Hepatocyte (in vitro differentiated cells): ENCODE measurements around the gene LSM4. TPM values are rescaled to one million over a fixed set of nuclear protein-coding genes. Genes with fewer than 3 reads are reported as not detected.

ENCODE experiments used
- DNase-seq: peaks from one replicate; pipeline ENCODE4 v3.0.0-alpha.2; 2016; ENCODE audit warnings: low spot score
- H2AFZ ChIP-seq: fragments of 200-600 bp; sonication (generic); 2 replicates; pipeline ENCODE4 v1.6.0; 2016; ENCODE audit warnings: antibody characterized with exemption, mild to moderate bottlenecking
- H3K27ac ChIP-seq: fragments of 200-600 bp; sonication (generic); 2 replicates; pipeline ENCODE4 v1.5.1; 2016; ENCODE audit warnings: mild to moderate bottlenecking
- H3K27me3 ChIP-seq: fragments of 200-600 bp; sonication (generic); 2 replicates; pipeline ENCODE4 v1.6.1; 2016
- H3K36me3 ChIP-seq: fragments of 200-600 bp; sonication (generic); replicated peaks from 2 replicates; pipeline ENCODE4 v1.5.1; 2016; ENCODE audit warnings: low read depth; ENCODE audit not compliant: insufficient read depth
- H3K4me1 ChIP-seq: fragments of 200-600 bp; sonication (generic); 2 replicates; pipeline ENCODE4 v1.5.1; 2016; ENCODE audit warnings: mild to moderate bottlenecking, moderate library complexity; ENCODE audit not compliant: insufficient read depth
- H3K4me2 ChIP-seq: fragments of 200-600 bp; sonication (generic); 2 replicates; pipeline ENCODE4 v1.6.0; 2016
- H3K4me3 ChIP-seq: fragments of 200-600 bp; sonication (generic); 2 replicates; pipeline ENCODE4 v1.5.1; 2016; ENCODE audit warnings: mild to moderate bottlenecking
- H3K79me2 ChIP-seq: fragments of 200-600 bp; sonication (generic); 2 replicates; pipeline ENCODE4 v1.6.0; 2017; ENCODE audit warnings: mild to moderate bottlenecking
- H3K9me2 ChIP-seq: fragments of 200-600 bp; sonication (generic); replicated peaks from 2 replicates; pipeline ENCODE4 v1.6.0; 2017; ENCODE audit warnings: mild to moderate bottlenecking; ENCODE audit not compliant: insufficient read depth
- H3K9me3 ChIP-seq: fragments of 200-600 bp; sonication (generic); 2 replicates; pipeline ENCODE4 v1.5.1; 2016; ENCODE audit warnings: low read depth, mild to moderate bottlenecking
- H4K20me1 ChIP-seq: fragments of 200-600 bp; sonication (generic); 2 replicates; pipeline ENCODE4 v1.6.0; 2016; ENCODE audit warnings: mild to moderate bottlenecking; ENCODE audit not compliant: insufficient read depth, poor library complexity, severe bottlenecking
- CTCF ChIP-seq: fragments of 200-600 bp; sonication (generic); IDR thresholded peaks from 2 replicates; pipeline ENCODE4 v1.5.1; 2016; ENCODE audit warnings: antibody characterized with exemption, mild to moderate bottlenecking; ENCODE audit not compliant: poor library complexity
- EZH2 ChIP-seq: fragments of 200-600 bp; sonication (generic); IDR thresholded peaks from 2 replicates; pipeline ENCODE4 v1.6.1; 2016; ENCODE audit warnings: antibody characterized with exemption, mild to moderate bottlenecking, borderline replicate concordance
- EZH2phosphoT487 ChIP-seq: fragments of 200-600 bp; sonication (generic); IDR thresholded peaks from one replicate; pipeline ENCODE4 v1.6.1; 2018; ENCODE audit warnings: antibody characterized with exemption, mild to moderate bottlenecking, low read depth, moderate library complexity; ENCODE audit not compliant: unreplicated experiment, severe bottlenecking
- WGBS: methylation state at CpG from one replicate; pipeline ENCODE4 v1.1.6; 2016; ENCODE audit warnings: low lambda C conversion rate; ENCODE audit errors: missing lambda C conversion rate; 5-methylcytosine and 5-hydroxymethylcytosine counted together
- polyA plus RNA-seq: library from polyadenylated mRNA; unstranded; fragments of >200 nt; fragmentation: Nextera tagmentation; extraction: Ambion mirVana; gene quantifications from 2 replicates; pipeline ENCODE4 v1.2.1, GENCODE V29; 2016
- total RNA-seq: library from RNA; depleted of rRNA; stranded (reverse); fragments of >200 nt; gene quantifications from 2 replicates; pipeline ENCODE4 v1.2.3, GENCODE V29; 2014

The LSM4 gene
- total and polyA plus RNA-seq, 2 experiments from 2014 or later: 185 to 218 TPM

GRCh38 chr19:18348171-18348570, 25.3 kb upstream of the LSM4 start:
- WGBS: 95% methylated on average over 17 of the region's 17 CpGs
- Histone ChIP-seq H3K79me2 (peaks cover 3% of the 10 kb centered on the region), H4K20me1 (no peaks in the 10 kb centered on the region), H3K9me2 (no peaks in the 10 kb centered on the region), H3K36me3 (no peaks in the 10 kb centered on the region), H3K27me3 (no peaks in the 10 kb centered on the region), H3K4me1 (no peaks in the 10 kb centered on the region), H3K4me2 (no peak overlapping the region), H3K27ac (no peak overlapping the region), H2AFZ (no peak overlapping the region), H3K9me3 (no peaks in the 10 kb centered on the region), H3K4me3 (no peak overlapping the region)
- DNase-seq: no peak
- TF ChIP-seq EZH2phosphoT487 (no peak), EZH2 (no peak), CTCF (no peak)

- H3K36me3 ChIP-seq: no peaks in the 10 kb centered on the region
- H3K9me2 ChIP-seq: no peaks in the 10 kb centered on the region
- TF ChIP-seq EZH2phosphoT487 (no peak), CTCF (no peak), EZH2 (no peak)
- no peaks in the 10 kb centered on the region for H3K27me3 ChIP-seq
- no peak overlapping the region for H2AFZ ChIP-seq
- no peaks in the 10 kb centered on the region for H3K9me3 ChIP-seq
- H3K27ac ChIP-seq: no peak overlapping the region
- H3K4me3 ChIP-seq: no peak overlapping the region
- 77% methylated on average over 8 of the region's 8 CpGs for WGBS
- DNase-seq: no peak
- no peaks in the 10 kb centered on the region for H3K4me1 ChIP-seq
- H3K4me2 ChIP-seq: no peak overlapping the region
- H3K79me2 ChIP-seq: peaks cover 17% of the 10 kb centered on the region
- H4K20me1 ChIP-seq: peaks cover 3% of the 10 kb centered on the region
These were observed 23.2 kb upstream of the LSM4 start for GRCh38 chr19:18346091-18346490.

- no peak for TF ChIP-seq EZH2
- TF ChIP-seq EZH2phosphoT487: no peak
- no peak for TF ChIP-seq CTCF
- WGBS: 94% methylated on average over 6 of the region's 6 CpGs
- H3K27ac ChIP-seq: no peak overlapping the region
These were observed 22.4 kb upstream of the LSM4 start for GRCh38 chr19:18345296-18345695.

GRCh38 chr19:18344582-18344950, 21.7 kb upstream of the LSM4 start:
- whole genome bisulfite sequencing: 68% methylated on average over 13 of the region's 13 CpGs
- no peak for DNase-seq
- Histone ChIP-seq H3K27me3 (no peaks in the 10 kb centered on the region), H3K4me3 (no peak overlapping the region), H3K4me1 (peaks cover 5% of the 10 kb centered on the region), H4K20me1 (peaks cover 3% of the 10 kb centered on the region), H3K9me2 (no peaks in the 10 kb centered on the region), H3K79me2 (peaks cover 19% of the 10 kb centered on the region), H2AFZ (no peak overlapping the region), H3K4me2 (no peak overlapping the region), H3K9me3 (no peaks in the 10 kb centered on the region), H3K36me3 (no peaks in the 10 kb centered on the region), H3K27ac (no peak overlapping the region)
- TF ChIP-seq EZH2 (no peak), EZH2phosphoT487 (no peak), CTCF (no peak)

More at GRCh38 chr19:18345296-18345695, 22.4 kb upstream of the LSM4 start:
- H3K4me3 ChIP-seq: no peak overlapping the region
- no peaks in the 10 kb centered on the region for H3K9me3 ChIP-seq
- H3K4me1 ChIP-seq: no peaks in the 10 kb centered on the region
- no peak overlapping the region for H3K4me2 ChIP-seq
- DNase-seq: no peak
- peaks cover 3% of the 10 kb centered on the region for H4K20me1 ChIP-seq
- H3K27me3 ChIP-seq: no peaks in the 10 kb centered on the region
- H2AFZ ChIP-seq: no peak overlapping the region
- no peaks in the 10 kb centered on the region for H3K36me3 ChIP-seq
- H3K9me2 ChIP-seq: no peaks in the 10 kb centered on the region
- H3K79me2 ChIP-seq: peaks cover 19% of the 10 kb centered on the region
